Colon (tissue), 2 donors: ENCODE results near the gene MZT1.
"Not testable (repeated sequence)": the region's sequence is repeated elsewhere in the genome, so short reads cannot be mapped to it uniquely, and the experiment has no call there.

Source experiments
- FAIRE-seq: peaks from 2 replicates; lab custom pipeline; 2012; peaks lifted over from hg19 to GRCh38; lab: Jason Lieb, UNC
- donor health status: control.
- donor health status: control.

MZT1 gene

GRCh38 chr13:72727417-72728289 lies at the start of gene MZT1, which contains the start of gene BORA:
MZT1 (minus strand) TSS chr13:72727629; CDS start chr13:72727602, 27 bp downstream.
BORA (plus strand) TSS chr13:72727923; CDS start chr13:72728941, 1,018 bp downstream.
- FAIRE-seq, result peak; percentile 80

- peak; percentile 69 for FAIRE-seq
Measured at GRCh38 chr13:72774019-72774418, 46.6 kb upstream of the MZT1 start.

GRCh38 chr13:72763411-72763810 lies 36.0 kb upstream of the MZT1 start:
- FAIRE-seq, result no peak

- FAIRE-seq, result no peak
Measured at GRCh38 chr13:72760189-72760588, 32.8 kb upstream of the MZT1 start.

GRCh38 chr13:72757792-72758535 lies 30.5 kb upstream of the MZT1 start:
- no peak for FAIRE-seq

- no peak for FAIRE-seq
Measured at GRCh38 chr13:72754111-72754510, 26.7 kb upstream of the MZT1 start.

GRCh38 chr13:72751220-72751619 lies 23.8 kb upstream of the MZT1 start:
- FAIRE-seq, result no peak

GRCh38 chr13:72745260-72745659 lies 17.8 kb upstream of the MZT1 start:
- no peak for FAIRE-seq

GRCh38 chr13:72740015-72740414 lies 12.6 kb upstream of the MZT1 start:
- FAIRE-seq, result no peak

GRCh38 chr13:72737033-72737432 lies 9.6 kb upstream of the MZT1 start:
- FAIRE-seq, result no peak

GRCh38 chr13:72728290-72728605 lies 819 bp upstream of the MZT1 start:
- FAIRE-seq, result no peak

- no peak for FAIRE-seq
Measured at GRCh38 chr13:72726726-72727416, 558 bp downstream of the MZT1 start.

- FAIRE-seq, result not testable (repeated sequence)
Measured at GRCh38 chr13:72726185-72726584, 1.2 kb downstream of the MZT1 start.

- FAIRE-seq, result no peak
Measured at GRCh38 chr13:72716776-72717175, 10.7 kb downstream of the MZT1 start.

GRCh38 chr13:72700509-72700908 lies 26.9 kb downstream of the MZT1 start:
- FAIRE-seq, result no peak

GRCh38 chr13:72698164-72698563 lies 29.3 kb downstream of the MZT1 start:
- no peak for FAIRE-seq

- no peak for FAIRE-seq
Measured at GRCh38 chr13:72696579-72696978, 30.9 kb downstream of the MZT1 start.

- FAIRE-seq, result no peak
Measured at GRCh38 chr13:72694314-72694713, 33.1 kb downstream of the MZT1 start.

GRCh38 chr13:72693832-72694231 lies 33.6 kb downstream of the MZT1 start:
- FAIRE-seq, result no peak

- no peak for FAIRE-seq
Measured at GRCh38 chr13:72692884-72693514, 34.4 kb downstream of the MZT1 start.

- no peak for FAIRE-seq
Measured at GRCh38 chr13:72689181-72689696, 38.2 kb downstream of the MZT1 start.

GRCh38 chr13:72686766-72687165 lies 40.7 kb downstream of the MZT1 start:
- no peak for FAIRE-seq
